DND-41 (cell line): ENCODE results near the gene OPALIN.

Source experiments
- ATAC-seq: fragments of 200-7000 bp; cut with Tn5 transposase; 3 replicates; pipeline ENCODE4 v1.9.1; 2021; ENCODE audit warnings: low read depth; ENCODE audit not compliant: insufficient read depth
- DNase-seq: peaks from one replicate; pipeline ENCODE4 v3.0.0-alpha.2; 2020
- H2AFZ ChIP-seq: 2 replicates; pipeline ENCODE4 v1.6.0; 2012; ENCODE audit warnings: low read depth, low read length
- H3K27ac ChIP-seq: 2 replicates; pipeline ENCODE4 v1.5.1; 2012; ENCODE audit warnings: low read length, inconsistent platforms
- H3K27me3 ChIP-seq: fragments of 200-600 bp; sonication (generic); 2 replicates; pipeline ENCODE4 v1.6.0; 2012; ENCODE audit warnings: low read length, mild to moderate bottlenecking, inconsistent platforms; ENCODE audit not compliant: insufficient read depth, poor library complexity
- H3K36me3 ChIP-seq: 2 replicates; pipeline ENCODE4 v1.5.1; 2012; ENCODE audit warnings: low read length, inconsistent platforms; ENCODE audit not compliant: insufficient read depth
- H3K4me1 ChIP-seq: 2 replicates; pipeline ENCODE4 v1.5.1; 2012; ENCODE audit warnings: mild to moderate bottlenecking, low read length; ENCODE audit not compliant: insufficient read depth
- H3K4me2 ChIP-seq: 2 replicates; pipeline ENCODE4 v1.6.0; 2012; ENCODE audit warnings: mild to moderate bottlenecking, moderate library complexity, low read length, inconsistent platforms; ENCODE audit not compliant: insufficient read depth
- H3K4me3 ChIP-seq, 2 experiments: fragments of 200-600 bp in 1 of 2; shearing (Covaris generic) in 1 of 2; 2 replicates each; pipeline ENCODE4 v1.5.1; 2012 to 2016; ENCODE audit warnings: inconsistent platforms in 2 of 2, low read length in 2 of 2, mild to moderate bottlenecking in 2 of 2, low read depth in 1 of 2, moderate library complexity in 1 of 2
- H3K79me2 ChIP-seq: 2 replicates; pipeline ENCODE4 v1.6.0; 2012; ENCODE audit warnings: low read length, inconsistent platforms; ENCODE audit not compliant: insufficient read depth
- H3K9ac ChIP-seq: 2 replicates; pipeline ENCODE4 v1.6.0; 2012; ENCODE audit warnings: low read depth, mild to moderate bottlenecking, inconsistent platforms, low read length, moderate library complexity
- H3K9me3 ChIP-seq: 2 replicates; pipeline ENCODE4 v1.5.1; 2012; ENCODE audit warnings: low read length, moderate library complexity, mild to moderate bottlenecking, inconsistent platforms; ENCODE audit not compliant: insufficient read depth, severe bottlenecking
- H4K20me1 ChIP-seq: 2 replicates; pipeline ENCODE4 v1.6.0; 2012; ENCODE audit warnings: low read length; ENCODE audit not compliant: insufficient read depth
- CTCF ChIP-seq: IDR thresholded peaks from 2 replicates; pipeline ENCODE4 v1.5.1; 2012; ENCODE audit warnings: borderline replicate concordance, low read length, moderate library complexity, mild to moderate bottlenecking; ENCODE audit not compliant: poor library complexity, severe bottlenecking; ENCODE audit errors: extremely low read depth
- EZH2 ChIP-seq: IDR thresholded peaks from 3 replicates; pipeline ENCODE4 v1.6.1; 2012; ENCODE audit warnings: borderline replicate concordance, low read depth, mild to moderate bottlenecking, moderate library complexity, low read length, inconsistent platforms; ENCODE audit not compliant: severe bottlenecking

Gene OPALIN

GRCh38 chr10:96344178-96344577 is 14.6 kb downstream of the OPALIN start:
- Histone ChIP-seq H3K4me1 (0 out of 2 replicates have a peak, but pooled peaks cover 8% of the 10 kb centered on the region), H3K79me2 (no peaks in the 10 kb centered on the region), H3K9ac (no peak overlapping the region), H3K9me3 (peaks cover 18% of the 10 kb centered on the region), H4K20me1 (no peaks in the 10 kb centered on the region), H3K27ac (no peak overlapping the region), H3K4me2 (no peak overlapping the region), H2AFZ (no peak overlapping the region), H3K4me3 (no peak overlapping the region), H3K36me3 (peaks cover 56% of the 10 kb centered on the region), H3K27me3 (no peaks in the 10 kb centered on the region)
- DNase-seq (no peak), ATAC-seq (no peak)
- TF ChIP-seq EZH2: no peak
- TF ChIP-seq CTCF: no peak

GRCh38 chr10:96342402-96342801 is 16.4 kb downstream of the OPALIN start:
- Histone ChIP-seq H4K20me1 (no peaks in the 10 kb centered on the region), H3K4me2 (no peak overlapping the region), H3K27me3 (no peaks in the 10 kb centered on the region), H3K9ac (no peak overlapping the region), H2AFZ (no peak overlapping the region), H3K4me1 (0 out of 2 replicates have a peak, but pooled peaks cover 8% of the 10 kb centered on the region), H3K27ac (no peak overlapping the region), H3K4me3 (no peak overlapping the region), H3K36me3 (peaks cover 74% of the 10 kb centered on the region), H3K9me3 (peaks cover 18% of the 10 kb centered on the region), H3K79me2 (no peaks in the 10 kb centered on the region)
- no peak for TF ChIP-seq CTCF
- no peak for TF ChIP-seq EZH2
- no peak for DNase-seq
- ATAC-seq: no peak

- Histone ChIP-seq H3K27me3 (no peaks in the 10 kb centered on the region), H3K4me1 (0 out of 2 replicates have a peak, but pooled peaks cover 8% of the 10 kb centered on the region), H3K9me3 (peaks cover 17% of the 10 kb centered on the region), H4K20me1 (no peaks in the 10 kb centered on the region), H2AFZ (no peak overlapping the region), H3K36me3 (peaks cover 82% of the 10 kb centered on the region), H3K27ac (peak overlapping the region; percentile 2; the same call in 1 of the 2 replicates), H3K4me3 (no peak overlapping the region), H3K79me2 (no peaks in the 10 kb centered on the region), H3K9ac (no peak overlapping the region), H3K4me2 (no peak overlapping the region)
- ATAC-seq (no peak), DNase-seq (no peak)
- TF ChIP-seq EZH2 (no peak), CTCF (no peak)
Measured at GRCh38 chr10:96341219-96342182, 17.3 kb downstream of the OPALIN start.
